ENCODE measurements around the gene E2F6.
A peak's percentile ranks its signal among the peaks of the same experiment; 100 is the strongest.

Gene E2F6

DNA sequence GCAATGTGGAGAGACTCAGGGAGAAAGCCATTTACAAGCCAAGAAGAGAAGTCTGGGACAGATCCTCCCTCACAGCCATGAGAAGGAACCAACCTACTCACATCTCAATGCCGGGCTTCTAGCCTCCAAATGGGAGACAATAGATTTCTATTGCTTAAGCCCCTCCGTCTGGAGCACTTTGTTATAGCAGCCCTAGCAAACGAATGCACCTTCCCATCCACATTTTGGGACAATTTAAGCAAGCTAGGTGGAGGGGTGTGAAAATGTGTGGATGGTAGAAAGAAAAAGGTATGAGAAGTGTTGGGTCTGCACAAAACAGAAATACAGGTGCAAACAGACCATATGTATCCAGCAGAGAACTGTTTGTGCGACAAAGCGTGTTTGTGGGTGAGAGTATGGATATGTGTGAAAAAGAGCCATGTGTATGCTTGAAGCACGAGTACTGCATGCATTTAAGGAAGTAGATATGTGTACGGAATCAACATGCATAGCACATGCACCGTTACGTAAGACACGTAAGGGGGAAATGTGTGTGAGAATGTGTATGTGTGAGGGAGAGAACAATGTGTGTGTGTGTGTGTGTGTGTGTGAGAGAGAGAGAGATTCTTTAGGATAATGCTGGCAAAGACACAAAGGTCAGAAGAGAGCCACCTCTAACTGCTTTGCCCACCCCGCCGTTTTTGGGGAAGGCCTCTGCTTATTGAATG is 13.1 kb upstream of the E2F6 start:
- ChIA-PET CTCF (interaction anchor here (0.7 to 5.9 kb wide), 9 partner anchors 8 to 358 kb away, joined by 3 to 196 read pairs (median 3); partner anchors contain the start of gene GREB1), POLR2A (no interaction called here)
- DNase-seq (ENCODE audit: extremely low spot score) = no peak
- TF ChIP-seq, protein P1, sequence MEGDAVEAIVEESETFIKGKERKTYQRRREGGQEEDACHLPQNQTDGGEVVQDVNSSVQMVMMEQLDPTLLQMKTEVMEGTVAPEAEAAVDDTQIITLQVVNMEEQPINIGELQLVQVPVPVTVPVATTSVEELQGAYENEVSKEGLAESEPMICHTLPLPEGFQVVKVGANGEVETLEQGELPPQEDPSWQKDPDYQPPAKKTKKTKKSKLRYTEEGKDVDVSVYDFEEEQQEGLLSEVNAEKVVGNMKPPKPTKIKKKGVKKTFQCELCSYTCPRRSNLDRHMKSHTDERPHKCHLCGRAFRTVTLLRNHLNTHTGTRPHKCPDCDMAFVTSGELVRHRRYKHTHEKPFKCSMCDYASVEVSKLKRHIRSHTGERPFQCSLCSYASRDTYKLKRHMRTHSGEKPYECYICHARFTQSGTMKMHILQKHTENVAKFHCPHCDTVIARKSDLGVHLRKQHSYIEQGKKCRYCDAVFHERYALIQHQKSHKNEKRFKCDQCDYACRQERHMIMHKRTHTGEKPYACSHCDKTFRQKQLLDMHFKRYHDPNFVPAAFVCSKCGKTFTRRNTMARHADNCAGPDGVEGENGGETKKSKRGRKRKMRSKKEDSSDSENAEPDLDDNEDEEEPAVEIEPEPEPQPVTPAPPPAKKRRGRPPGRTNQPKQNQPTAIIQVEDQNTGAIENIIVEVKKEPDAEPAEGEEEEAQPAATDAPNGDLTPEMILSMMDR (IDR thresholded peaks at IDR 0.05; ENCODE audit: control extremely low read depth, extremely low read depth, low read depth, missing control alignments) = no peak

DNA sequence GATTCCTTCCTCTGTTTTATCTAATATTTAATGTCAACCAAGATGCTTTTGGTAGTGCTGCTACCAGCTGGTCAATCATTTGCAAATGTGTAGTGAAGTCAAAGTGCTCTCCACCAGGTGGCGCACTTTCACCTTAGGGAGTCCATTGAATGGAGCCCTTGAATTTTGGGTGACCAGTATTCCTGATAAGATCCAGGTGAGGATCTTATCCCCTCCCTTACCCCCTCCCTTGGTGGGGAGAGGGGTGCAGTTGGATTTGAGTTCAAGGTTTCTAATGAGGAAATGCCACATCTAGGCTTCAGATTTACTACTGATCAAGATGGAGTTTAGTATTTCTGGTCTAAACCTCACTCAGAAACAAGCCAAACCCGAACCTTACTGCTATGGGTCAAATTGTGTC is 12.0 kb upstream of the E2F6 start:
- ChIA-PET CTCF (interaction anchor here (0.6 to 5.9 kb wide), 16 partner anchors 8 to 894 kb away, joined by 3 to 196 read pairs (median 4); partner anchors contain the start of gene E2F6), POLR2A (no interaction called here)
- TF ChIP-seq, protein P1 (IDR thresholded peaks at IDR 0.05; ENCODE audit: control extremely low read depth, extremely low read depth, low read depth, missing control alignments) = peak; percentile 85
- DNase-seq (ENCODE audit: extremely low spot score) = peak; percentile 69

- ChIA-PET POLR2A (no interaction called here), CTCF (interaction anchor here (1.0 to 3.4 kb wide), 5 partner anchors 27 to 342 kb away, joined by 3 to 54 read pairs (median 4); a partner anchor contains a TSS)
- TF ChIP-seq, protein P1 (IDR thresholded peaks at IDR 0.05; ENCODE audit: control extremely low read depth, extremely low read depth, low read depth, missing control alignments) = no peak
Measured at GRCh38 chr2:11473659-11474433, 7.9 kb upstream of the E2F6 start.

GRCh38 chr2:11467749-11468148 is 1.8 kb upstream of the E2F6 start:
- ChIA-PET POLR2A (no interaction called here), CTCF (interaction anchor here (1.7 to 6.5 kb wide), 2 partner anchors 116 to 635 kb away, joined by 7 to 50 read pairs; no protein-coding TSS in a partner anchor)
- TF ChIP-seq, protein P1 (IDR thresholded peaks at IDR 0.05; ENCODE audit: control extremely low read depth, extremely low read depth, low read depth, missing control alignments) = no peak
- no peak for DNase-seq (ENCODE audit: extremely low spot score)

More at GRCh38 chr2:11473659-11474433, 7.9 kb upstream of the E2F6 start:
- DNase-seq (ENCODE audit: extremely low spot score) = no peak

- no peak for DNase-seq (ENCODE audit: extremely low spot score)
- ChIA-PET CTCF (interaction anchor here (1.0 to 6.7 kb wide), 5 partner anchors 10 to 634 kb away, joined by 3 to 50 read pairs (median 7); a partner anchor contains a TSS), POLR2A (no interaction called here)
- TF ChIP-seq, protein P1 (IDR thresholded peaks at IDR 0.05; ENCODE audit: control extremely low read depth, extremely low read depth, low read depth, missing control alignments) = no peak
Measured at GRCh38 chr2:11467129-11467649, 1.2 kb upstream of the E2F6 start.
